Liver (tissue), 3 donors: ENCODE measurements around the gene BEGAIN.

ENCODE experiments used
- REST ChIP-seq: IDR thresholded peaks from 2 replicates; pipeline ENCODE4 v1.6.1; 2016; ENCODE audit warnings: antibody characterized with exemption, mild to moderate bottlenecking
- TAF1 ChIP-seq: conservative IDR thresholded peaks from 2 replicates; pipeline ENCODE4 v1.6.1; 2016; ENCODE audit warnings: antibody characterized with exemption, mild to moderate bottlenecking
- TF ChIP-seq, protein P1 (sequence below): fragments of 150-350 bp; IDR thresholded peaks from 2 replicates; pipeline ENCODE4 v1.5.1; 2017; ENCODE audit warnings: improper control_type of control experiment, low read depth, low read length; ENCODE audit not compliant: missing input control
- TF ChIP-seq, protein P2 (sequence below): IDR thresholded peaks from 2 replicates; pipeline ENCODE4 v1.6.1; 2016; ENCODE audit warnings: antibody characterized with exemption
- donor health status: healthy.
- donor health status: healthy.

- TF ChIP-seq, protein P1, sequence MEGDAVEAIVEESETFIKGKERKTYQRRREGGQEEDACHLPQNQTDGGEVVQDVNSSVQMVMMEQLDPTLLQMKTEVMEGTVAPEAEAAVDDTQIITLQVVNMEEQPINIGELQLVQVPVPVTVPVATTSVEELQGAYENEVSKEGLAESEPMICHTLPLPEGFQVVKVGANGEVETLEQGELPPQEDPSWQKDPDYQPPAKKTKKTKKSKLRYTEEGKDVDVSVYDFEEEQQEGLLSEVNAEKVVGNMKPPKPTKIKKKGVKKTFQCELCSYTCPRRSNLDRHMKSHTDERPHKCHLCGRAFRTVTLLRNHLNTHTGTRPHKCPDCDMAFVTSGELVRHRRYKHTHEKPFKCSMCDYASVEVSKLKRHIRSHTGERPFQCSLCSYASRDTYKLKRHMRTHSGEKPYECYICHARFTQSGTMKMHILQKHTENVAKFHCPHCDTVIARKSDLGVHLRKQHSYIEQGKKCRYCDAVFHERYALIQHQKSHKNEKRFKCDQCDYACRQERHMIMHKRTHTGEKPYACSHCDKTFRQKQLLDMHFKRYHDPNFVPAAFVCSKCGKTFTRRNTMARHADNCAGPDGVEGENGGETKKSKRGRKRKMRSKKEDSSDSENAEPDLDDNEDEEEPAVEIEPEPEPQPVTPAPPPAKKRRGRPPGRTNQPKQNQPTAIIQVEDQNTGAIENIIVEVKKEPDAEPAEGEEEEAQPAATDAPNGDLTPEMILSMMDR, result no peak
- TF ChIP-seq REST (no peak), TAF1 (no peak)
- TF ChIP-seq, protein P2, sequence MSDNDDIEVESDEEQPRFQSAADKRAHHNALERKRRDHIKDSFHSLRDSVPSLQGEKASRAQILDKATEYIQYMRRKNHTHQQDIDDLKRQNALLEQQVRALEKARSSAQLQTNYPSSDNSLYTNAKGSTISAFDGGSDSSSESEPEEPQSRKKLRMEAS, result no peak
These were observed 58.2 kb downstream of the BEGAIN start for GRCh38 chr14:100528962-100529560.
